DMS 273 (cell line): ENCODE results near the gene CASR.

Experiments
- DNase-seq: peaks from one replicate; lab custom pipeline; 2025; ENCODE audit not compliant: unreplicated experiment; lab: John Stamatoyannopoulos, UW

CASR gene

DNA sequence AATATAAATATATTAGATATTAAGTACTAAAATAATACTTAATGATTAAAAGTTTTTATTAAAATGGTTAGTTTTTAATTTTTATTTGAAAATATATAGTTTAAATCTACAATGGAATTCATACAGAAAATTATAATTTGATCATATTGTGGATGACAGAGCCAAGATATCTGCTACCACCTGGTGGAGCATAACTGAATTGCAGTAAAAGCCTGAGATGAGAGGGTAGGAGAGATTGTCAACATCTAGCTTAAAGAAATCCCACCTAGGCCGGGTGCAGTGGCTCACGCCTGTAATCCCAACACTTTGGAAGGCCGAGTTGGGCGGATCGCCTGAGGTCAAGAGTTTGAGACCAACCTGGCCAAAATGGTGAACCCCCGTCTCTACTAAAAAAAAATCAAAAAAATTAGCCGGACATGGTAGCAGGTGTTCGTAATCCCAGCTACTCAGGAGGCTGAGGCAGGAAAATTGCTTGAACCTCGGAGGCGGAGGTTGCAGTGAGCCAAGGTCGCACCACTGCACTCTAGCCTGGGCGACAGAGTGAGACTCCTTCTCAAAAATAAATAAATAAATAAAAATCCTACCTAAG is 116.5 kb downstream of the CASR start:
- peak; percentile 75 for DNase-seq

DNA sequence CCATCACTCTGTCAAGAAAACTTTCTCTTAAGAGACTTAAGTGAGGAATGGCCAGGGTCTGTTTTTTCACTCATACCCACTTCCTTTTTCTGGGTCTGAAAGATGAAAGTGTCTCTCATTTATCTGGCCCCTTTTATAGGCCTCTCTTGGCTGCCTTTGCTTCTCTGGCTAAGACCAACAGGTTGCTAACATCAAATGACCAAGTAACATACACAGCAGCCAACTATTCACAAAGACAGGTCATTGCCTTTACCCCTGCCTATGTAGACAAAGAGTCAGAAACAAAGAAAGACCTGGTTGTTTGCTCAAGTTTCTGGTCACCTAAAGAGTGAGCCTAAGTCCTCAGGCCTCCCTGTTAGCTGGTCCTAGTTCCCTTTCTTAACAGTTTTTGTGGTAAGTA is 117.6 kb downstream of the CASR start:
- no peak for DNase-seq

DNA sequence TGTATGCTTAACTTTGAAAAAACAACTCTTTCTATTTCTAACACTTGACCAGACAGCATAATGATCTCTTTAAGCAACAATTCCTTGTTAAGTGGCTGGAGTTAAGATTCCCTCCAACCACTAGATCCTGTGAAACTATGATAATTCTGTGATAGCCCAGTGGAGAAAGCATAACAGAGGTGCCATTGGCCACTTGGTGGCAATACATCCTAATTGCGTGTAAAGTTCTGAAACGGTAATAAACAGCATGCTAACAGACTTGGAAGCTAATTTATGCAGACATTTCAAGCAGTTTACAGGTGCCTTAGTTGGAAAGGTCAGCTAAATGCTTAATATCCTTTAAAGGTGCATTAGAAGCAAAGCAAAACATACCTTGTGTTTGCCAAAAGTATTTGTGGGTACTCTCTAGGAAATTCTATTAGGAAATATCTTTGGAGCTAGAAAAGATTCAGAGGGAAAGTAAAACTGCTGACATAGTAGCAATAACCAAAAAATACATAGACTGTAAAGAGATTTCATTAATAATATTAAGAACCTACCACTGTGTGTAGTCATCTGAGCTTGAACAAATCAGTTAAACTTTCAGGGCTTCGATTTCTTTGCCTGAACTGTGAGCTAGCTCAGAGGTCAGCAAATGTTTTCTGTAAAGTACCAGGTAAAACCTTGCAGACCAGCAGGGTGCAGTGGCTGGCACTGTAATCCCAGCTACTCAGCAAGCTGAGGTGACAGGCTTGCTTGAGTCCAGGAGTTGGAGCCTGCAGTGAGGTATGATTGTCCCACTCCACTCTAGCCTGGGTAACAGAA is 122.6 kb downstream of the CASR start:
- DNase-seq: peak; percentile 53

DNA sequence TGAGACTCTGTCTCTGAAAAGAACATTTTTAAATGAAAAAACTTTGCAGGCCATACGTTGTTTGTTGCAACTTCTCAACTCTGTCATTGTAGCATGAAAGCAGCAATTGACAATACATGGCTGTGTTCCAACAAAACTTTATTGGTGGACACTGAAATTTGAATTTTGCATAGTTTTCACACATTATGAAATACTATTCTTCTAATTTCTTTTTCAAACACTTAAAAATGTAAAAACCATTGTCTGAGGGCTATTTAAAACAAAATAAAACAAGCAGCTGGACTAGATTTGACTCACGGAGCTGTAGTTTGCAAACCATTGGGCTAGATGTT is 123.1 kb downstream of the CASR start:
- no peak for DNase-seq

DNA sequence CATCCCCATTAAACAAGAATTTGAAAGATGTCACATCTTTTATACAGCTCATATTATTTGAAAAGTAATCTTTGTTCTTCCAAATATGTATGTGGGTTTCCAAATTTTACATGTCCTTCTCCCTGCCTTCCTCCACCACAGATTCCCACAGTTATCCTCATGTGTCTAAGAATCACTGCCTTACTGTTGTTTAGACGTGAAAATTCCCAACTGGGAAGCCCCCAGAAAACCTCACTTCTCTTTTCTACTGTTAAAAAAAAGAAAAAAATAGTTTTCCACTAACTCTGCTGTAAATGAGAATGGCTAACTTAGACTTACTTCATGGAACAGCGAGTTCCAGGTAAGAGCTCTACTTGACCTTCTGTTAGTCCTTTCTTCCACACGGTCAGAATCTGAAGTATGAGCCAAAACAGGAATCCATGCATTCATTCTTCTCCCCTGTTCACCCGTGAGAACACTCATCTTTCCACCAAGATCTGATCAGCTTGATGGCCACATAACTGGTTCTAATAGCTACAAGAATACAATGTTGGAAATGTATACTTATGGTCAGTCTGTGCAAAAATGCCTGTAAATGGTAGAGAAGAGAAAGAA is 123.7 kb downstream of the CASR start:
- DNase-seq: no peak

DNA sequence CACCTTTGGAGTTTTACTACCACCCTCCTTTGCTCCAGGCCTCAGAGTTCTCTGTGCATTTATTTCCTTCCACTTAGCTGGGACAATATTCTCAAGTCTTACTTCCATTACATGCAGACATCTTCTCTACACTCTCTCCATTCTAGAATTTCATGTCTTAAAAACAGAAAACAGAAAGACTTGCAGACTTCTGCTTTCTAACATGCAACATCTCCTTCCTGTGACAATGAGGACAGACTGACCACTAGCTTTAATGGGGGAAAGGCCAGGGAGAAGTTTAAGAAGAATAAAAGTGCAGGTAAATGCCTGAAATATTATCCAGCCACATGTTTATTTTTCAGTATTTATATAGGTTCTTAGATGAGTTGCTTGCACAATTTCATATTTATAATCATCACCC is 124.5 kb downstream of the CASR start:
- no peak for DNase-seq

DNA sequence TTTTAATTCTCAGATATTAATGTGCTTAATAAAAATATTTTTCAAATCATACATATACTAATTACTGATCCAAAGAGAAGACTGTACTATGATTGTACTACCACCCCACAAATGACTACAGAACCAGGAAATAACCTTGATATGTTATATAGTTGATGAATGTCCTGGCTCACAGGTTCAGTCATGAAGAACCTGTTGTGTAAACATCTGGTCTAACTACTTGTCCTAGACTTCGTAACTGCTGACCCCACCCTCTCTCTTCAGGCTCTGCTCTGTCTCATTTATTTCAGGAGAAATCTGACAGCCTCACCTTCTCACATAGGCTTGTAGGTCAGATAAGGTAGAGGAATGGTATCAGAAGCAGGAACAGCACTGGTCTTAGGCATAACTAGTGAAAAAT is 126.9 kb downstream of the CASR start:
- no peak for DNase-seq

DNA sequence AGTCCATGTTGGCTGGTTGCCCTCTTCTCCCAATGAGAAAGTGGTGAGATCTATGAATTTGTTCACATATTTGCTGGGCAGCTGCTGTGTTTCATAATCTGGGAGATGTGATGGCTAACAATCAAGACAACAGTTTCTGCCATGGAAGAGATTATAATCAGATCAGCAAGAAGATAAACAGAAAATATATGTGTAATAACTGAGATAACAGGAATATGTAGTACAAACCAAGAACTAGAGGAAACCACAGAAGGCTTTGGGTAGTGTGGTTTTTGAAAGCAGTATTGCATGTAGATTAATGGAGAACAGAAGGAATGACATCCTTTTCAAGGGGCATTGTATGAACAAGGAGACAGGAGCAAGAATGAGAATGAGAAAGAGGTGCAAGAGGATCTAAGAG is 129.4 kb downstream of the CASR start:
- DNase-seq: no peak

DNA sequence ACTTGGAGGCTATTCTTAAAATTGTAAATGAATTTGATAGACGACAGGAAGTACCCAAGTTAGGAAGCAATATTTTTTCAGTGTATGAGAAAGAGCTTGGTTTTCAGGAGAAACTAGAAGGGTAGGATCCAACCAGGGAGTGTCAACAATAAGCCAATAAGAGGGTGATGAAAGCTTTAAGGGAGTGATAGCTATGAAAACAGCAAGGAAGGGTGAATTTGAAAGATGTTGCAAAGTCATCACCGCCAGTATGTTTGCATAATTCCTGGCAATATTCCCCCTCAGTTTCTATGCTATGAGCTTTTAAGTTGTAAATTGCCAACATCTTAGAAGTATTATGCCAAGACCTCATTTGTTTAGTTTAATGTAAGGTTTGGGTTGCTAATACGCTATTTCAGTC is 129.8 kb downstream of the CASR start:
- DNase-seq: no peak

DNA sequence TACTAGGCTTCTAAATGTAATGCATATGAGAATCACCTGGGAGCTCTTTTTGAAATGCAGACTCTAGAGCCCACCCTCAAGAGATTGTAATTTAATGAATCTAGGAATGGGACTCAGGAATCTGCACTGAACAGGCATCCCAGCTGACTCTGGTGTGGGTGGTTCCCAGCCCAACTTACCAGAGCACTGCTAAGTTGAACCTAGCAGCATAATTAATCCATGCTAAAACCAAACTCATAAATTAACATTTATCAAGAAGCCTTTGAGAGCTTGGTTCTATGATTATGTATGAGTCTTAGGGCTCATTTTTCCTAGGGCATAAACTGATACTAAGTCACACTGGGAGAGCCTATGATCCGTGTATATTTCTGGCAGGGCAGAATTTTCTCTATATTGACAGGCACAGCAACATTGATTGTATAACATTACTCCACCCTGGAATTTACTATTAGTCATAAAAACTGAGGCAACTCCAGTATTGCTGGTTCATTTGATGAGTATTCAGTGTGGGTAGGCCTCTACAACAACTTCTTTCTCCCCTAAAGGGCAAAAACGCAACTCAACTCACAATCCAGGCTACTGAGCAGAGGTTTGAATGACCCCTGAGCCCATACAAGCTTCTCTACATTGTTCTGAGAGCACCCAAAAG is 130.9 kb downstream of the CASR start:
- no peak for DNase-seq

DNA sequence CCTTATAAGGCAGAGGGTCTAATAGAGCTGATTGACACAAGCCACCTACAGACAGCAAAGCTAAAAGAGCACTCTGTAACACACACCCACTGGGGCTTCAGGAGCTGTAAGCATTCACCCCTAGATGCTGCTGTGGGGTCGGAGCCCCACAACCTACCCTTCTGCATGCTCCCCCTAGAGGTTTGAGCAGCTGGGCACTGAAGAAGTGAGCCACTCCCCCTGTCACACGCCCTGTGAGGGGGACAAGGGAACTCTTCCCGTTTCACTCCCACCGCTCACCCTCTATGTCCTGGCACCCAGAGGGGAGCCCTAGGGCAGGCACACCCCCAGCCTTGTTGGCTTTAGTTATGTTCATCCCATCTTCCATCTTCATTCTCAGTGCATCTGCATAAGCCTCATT is 132.2 kb downstream of the CASR start:
- no peak for DNase-seq

DNA sequence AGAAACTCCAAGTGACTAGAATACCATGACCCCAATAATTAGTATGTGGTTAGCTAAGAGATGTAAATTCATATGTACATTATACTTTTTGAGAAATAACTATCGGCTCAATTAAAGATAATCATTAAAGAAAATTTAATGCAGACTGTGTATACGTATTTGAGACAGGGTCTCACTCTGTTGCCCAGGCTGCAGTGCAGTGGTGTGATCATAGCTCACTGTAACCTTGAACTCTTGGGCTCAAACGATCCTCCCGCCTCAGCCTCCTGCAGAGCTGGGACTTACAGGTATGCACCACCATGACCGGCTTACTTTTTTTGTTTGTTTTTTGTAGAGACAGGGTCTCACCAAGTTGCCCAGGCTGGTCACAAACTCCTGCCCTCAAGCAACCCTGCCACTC is 132.9 kb downstream of the CASR start:
- DNase-seq: no peak

DNA sequence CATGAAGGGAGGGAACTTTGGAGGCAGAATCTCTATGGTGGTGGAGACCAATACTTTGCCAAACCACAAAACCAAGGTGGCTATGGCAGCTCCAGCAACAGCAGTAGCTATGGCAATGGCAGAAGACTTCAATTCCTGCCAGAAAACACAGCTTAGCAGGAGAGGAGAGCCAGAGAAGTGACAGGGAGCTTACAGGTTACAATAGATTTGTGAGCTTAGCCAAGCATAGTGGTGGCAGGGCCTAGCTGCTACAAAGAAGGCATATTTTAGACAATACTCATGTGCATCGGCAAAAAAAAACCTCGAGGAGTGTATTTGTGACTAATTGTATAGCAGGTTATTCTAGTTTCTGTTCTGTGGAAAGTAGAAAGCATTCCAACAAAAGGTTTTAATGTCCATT is 135.2 kb downstream of the CASR start:
- no peak for DNase-seq

DNA sequence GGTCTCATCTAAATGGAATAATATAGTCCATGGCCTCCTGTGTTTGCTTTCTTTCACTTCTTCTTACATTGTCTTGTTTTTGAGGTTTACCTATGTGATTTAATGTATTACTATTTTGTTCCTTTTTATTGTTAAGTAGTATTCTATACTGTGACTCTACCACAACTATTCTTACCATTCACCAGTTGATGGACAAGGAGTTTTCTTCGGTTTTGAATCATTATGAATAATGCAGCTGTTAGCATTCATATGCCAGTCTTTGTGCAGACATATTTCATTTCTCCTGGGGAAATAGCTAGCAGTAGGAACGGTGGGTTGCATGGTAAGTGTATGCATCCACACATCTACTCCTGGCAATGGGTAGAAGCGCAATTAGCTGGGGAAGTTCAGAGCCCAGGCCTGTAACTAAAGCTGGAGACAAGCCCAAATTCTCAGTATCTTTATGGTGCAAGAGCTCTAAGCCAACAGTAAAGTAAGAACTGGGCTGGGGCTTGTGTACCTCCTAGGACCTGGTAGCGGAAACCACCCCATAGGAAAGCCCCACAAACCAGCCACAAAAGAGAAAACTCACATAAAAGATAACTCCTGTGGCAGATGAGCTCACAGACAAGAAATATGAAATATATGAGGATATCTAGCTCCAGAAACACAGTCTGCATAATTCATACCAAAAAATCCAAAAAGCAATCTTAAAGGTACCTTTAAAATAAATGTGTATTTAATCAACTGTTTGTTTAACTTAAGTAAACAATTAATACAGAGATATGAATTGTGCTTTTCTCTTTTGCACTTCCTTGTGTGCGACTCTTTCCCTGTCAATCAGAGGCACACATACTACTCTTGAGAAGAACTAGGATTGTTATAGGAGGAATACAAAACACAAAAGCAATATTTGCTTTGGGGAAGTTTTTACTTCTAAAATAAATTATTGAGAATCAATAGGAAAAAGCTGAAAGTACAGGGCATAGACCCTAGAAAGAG is 138.9 kb downstream of the CASR start:
- no peak for DNase-seq

DNA sequence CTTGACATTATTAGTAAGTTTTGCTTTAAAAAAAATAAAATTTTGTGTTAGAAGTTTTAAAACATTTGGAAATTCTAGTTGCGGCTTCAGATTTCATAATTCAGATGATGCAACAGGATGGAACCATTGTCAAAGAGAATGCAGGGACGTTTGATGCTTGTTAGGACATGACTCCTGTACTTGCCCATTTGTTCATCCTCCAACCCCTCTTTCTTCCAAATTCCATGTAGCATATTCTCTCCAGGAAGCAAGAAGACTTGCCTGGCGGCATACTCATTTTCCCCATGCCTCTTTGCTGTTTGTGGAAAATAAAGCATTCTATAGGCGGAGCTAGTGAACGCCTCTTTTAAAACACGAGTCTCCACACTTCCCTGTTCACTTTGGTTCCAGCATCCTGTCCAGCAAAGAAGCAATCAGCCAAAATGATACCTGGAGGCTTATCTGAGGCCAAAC is 141.4 kb downstream of the CASR start, which contains the start of gene CSTA:
TSS of gene CSTA (plus strand) at position 378 of the 453 bp plus-strand sequence. CDS start at position 423, 45 bp downstream.
- no peak for DNase-seq

DNA sequence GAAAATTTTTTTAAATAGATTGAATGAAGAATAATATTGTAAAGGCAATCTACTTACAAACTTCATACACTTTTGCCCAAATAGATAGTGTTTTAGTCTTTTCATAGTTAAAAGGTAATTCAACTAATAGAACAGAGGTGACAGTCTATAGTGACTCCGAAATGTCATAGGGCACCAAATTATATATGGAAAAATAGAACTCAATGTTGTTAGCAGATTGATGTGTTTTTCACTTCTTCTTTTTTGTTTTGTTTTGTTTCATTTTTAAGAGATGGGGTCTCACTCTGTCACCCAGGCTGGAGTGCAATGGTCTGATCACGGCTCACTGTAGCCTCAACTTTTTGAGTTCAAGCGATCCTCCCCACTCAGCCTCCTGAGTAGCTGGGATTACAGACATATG is 142.3 kb downstream of the CASR start:
- DNase-seq: no peak

DNA sequence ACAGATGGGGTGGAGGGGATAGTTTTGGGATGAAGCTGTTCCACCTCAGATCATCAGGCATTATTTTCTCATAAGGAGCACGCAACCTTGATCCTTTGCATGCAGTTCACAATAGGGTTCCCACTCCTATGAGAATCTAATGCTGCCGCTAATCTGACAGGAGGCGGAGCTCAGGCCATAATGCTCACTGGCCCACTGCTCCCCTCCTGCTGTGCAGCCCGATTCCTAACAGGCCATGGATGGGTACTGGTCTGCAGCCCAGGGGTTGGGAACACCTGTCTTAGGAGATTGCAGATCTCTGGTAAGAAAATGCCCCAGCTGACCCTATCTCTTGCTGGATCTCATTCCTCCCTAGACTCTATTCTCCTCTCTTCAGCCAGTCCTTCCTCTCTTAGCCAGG is 148.4 kb downstream of the CASR start:
- no peak for DNase-seq

DNA sequence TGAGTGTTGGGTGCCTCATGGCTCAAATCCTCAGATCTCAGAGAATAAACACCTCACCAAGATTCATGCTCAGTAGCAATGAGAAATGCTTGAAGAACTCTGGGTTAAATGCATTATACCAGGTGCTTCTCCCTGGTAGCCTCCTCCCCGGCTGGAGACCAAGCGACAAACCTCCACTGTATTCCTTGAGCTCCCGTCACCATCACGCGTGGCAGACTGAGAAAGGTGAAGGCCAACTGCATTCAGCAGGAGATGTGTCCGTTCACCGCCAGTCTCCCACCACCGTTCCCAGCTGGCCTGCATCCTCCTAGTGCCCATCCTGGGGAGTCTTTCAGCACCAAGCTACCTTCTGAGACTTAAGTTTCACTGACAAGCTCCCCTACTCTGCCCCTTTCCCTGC is 149.1 kb downstream of the CASR start:
- no peak for DNase-seq
